Measurements from ENCODE around the gene CCDC102A.

GRCh38 chr16:57531635-57532265 lies 4.6 kb downstream of the CCDC102A start:
- TF ChIP-seq POLR2A (IDR thresholded peaks at IDR 0.05): no peak
- TF ChIP-seq CTCF (IDR thresholded peaks at IDR 0.05): no peak
